OCI-LY1 (cell line): ENCODE data around the gene NKIRAS2.

Experiments used
- H2AFZ ChIP-seq: fragments of 200-600 bp; sonication (generic), shearing (Covaris generic); 2 replicates; pipeline ENCODE4 v1.6.0; 2014; ENCODE audit warnings: antibody characterized with exemption, mild to moderate bottlenecking, low read length
- H3F3A ChIP-seq: fragments of 200-600 bp; sonication (generic), shearing (Covaris generic); 2 replicates; pipeline ENCODE4 v1.6.0; 2014; ENCODE audit warnings: mild to moderate bottlenecking, antibody characterized with exemption, low read length, moderate library complexity; ENCODE audit not compliant: insufficient read depth
- H3K27ac ChIP-seq: fragments of 200-600 bp; sonication (generic); 2 replicates; pipeline ENCODE4 v1.5.1; 2014; ENCODE audit warnings: low read length, mixed run types, mild to moderate bottlenecking, low read depth; ENCODE audit not compliant: poor library complexity, severe bottlenecking
- H3K27me3 ChIP-seq: fragments of 200-600 bp; sonication (generic); 2 replicates; pipeline ENCODE4 v1.6.0; 2014; ENCODE audit warnings: antibody characterized with exemption, mild to moderate bottlenecking, low read length, moderate library complexity; ENCODE audit not compliant: insufficient read depth
- H3K36me3 ChIP-seq: fragments of 200-600 bp; sonication (generic); 2 replicates; pipeline ENCODE4 v1.6.1; 2014; ENCODE audit warnings: mild to moderate bottlenecking, antibody characterized with exemption, low read length, moderate library complexity, mixed read lengths; ENCODE audit not compliant: insufficient read depth
- H3K4me1 ChIP-seq: fragments of 200-600 bp; sonication (generic); 2 replicates; pipeline ENCODE4 v1.5.1; 2014; ENCODE audit warnings: mild to moderate bottlenecking, low read length, moderate library complexity; ENCODE audit not compliant: insufficient read depth, severe bottlenecking
- H3K4me2 ChIP-seq: fragments of 200-600 bp; sonication (generic), shearing (Covaris generic); 2 replicates; pipeline ENCODE4 v1.6.1; 2014; ENCODE audit warnings: low read length
- H3K4me3 ChIP-seq: fragments of 200-600 bp; sonication (generic); 2 replicates; pipeline ENCODE4 v1.5.1; 2014; ENCODE audit warnings: low read length, low read depth, mild to moderate bottlenecking, mixed read lengths; ENCODE audit not compliant: poor library complexity, severe bottlenecking
- H3K79me2 ChIP-seq: fragments of 200-600 bp; shearing (Covaris generic); 2 replicates; pipeline ENCODE4 v1.6.1; 2016; ENCODE audit warnings: mixed run types, low read length, mixed read lengths; ENCODE audit not compliant: insufficient read depth
- H3K9ac ChIP-seq: fragments of 200-600 bp; sonication (generic), shearing (Covaris generic); 2 replicates; pipeline ENCODE4 v1.6.1; 2014; ENCODE audit warnings: mild to moderate bottlenecking, low read length, mixed read lengths
- H3K9me2 ChIP-seq: fragments of 200-600 bp; sonication (generic), shearing (Covaris generic); 2 replicates; pipeline ENCODE4 v1.6.1; 2014; ENCODE audit warnings: low read depth, mild to moderate bottlenecking, low read length, mixed read lengths
- H3K9me3 ChIP-seq: fragments of 200-600 bp; shearing (Covaris generic); 2 replicates; pipeline ENCODE4 v1.6.1; 2014; ENCODE audit warnings: low read length, mixed read lengths
- H4K20me1 ChIP-seq: fragments of 200-600 bp; sonication (generic), shearing (Covaris generic); 2 replicates; pipeline ENCODE4 v1.6.0; 2016; ENCODE audit warnings: mild to moderate bottlenecking, low read length; ENCODE audit not compliant: insufficient read depth
- EZH2 ChIP-seq: fragments of 200-600 bp; sonication (generic), shearing (Covaris generic); IDR thresholded peaks from 2 replicates; pipeline ENCODE4 v1.8.0; 2017; ENCODE audit warnings: borderline replicate concordance, mixed run types, mild to moderate bottlenecking, antibody characterized with exemption, low read length, moderate library complexity, mixed read lengths
- TF ChIP-seq, protein P1 (sequence below): fragments of 200-600 bp; sonication (generic), shearing (Covaris generic); IDR thresholded peaks from 2 replicates; pipeline ENCODE4 v1.5.1; 2017; ENCODE audit warnings: mild to moderate bottlenecking, antibody characterized with exemption, low read length, moderate library complexity, mixed read lengths

The NKIRAS2 gene

GRCh38 chr17:42049834-42050392 is 30.0 kb downstream of the NKIRAS2 start:
- Histone ChIP-seq H4K20me1 (no peaks in the 10 kb centered on the region), H3F3A (no peaks in the 10 kb centered on the region), H2AFZ (no peak overlapping the region), H3K4me3 (peak overlapping the region; percentile 51), H3K27ac (no peak overlapping the region), H3K4me2 (peak overlapping the region; percentile 66), H3K9me2 (no peaks in the 10 kb centered on the region), H3K4me1 (peaks cover 5% of the 10 kb centered on the region), H3K79me2 (no peaks in the 10 kb centered on the region), H3K36me3 (no peaks in the 10 kb centered on the region), H3K27me3 (peaks cover 18% of the 10 kb centered on the region), H3K9ac (peak overlapping the region; percentile 40; the same call in 1 of the 2 replicates), H3K9me3 (no peaks in the 10 kb centered on the region)
- TF ChIP-seq, protein P1, sequence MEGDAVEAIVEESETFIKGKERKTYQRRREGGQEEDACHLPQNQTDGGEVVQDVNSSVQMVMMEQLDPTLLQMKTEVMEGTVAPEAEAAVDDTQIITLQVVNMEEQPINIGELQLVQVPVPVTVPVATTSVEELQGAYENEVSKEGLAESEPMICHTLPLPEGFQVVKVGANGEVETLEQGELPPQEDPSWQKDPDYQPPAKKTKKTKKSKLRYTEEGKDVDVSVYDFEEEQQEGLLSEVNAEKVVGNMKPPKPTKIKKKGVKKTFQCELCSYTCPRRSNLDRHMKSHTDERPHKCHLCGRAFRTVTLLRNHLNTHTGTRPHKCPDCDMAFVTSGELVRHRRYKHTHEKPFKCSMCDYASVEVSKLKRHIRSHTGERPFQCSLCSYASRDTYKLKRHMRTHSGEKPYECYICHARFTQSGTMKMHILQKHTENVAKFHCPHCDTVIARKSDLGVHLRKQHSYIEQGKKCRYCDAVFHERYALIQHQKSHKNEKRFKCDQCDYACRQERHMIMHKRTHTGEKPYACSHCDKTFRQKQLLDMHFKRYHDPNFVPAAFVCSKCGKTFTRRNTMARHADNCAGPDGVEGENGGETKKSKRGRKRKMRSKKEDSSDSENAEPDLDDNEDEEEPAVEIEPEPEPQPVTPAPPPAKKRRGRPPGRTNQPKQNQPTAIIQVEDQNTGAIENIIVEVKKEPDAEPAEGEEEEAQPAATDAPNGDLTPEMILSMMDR, result peak; percentile 39; the same call in 1 of the 2 replicates
- TF ChIP-seq EZH2, result no peak

- H3K27ac ChIP-seq, result no peak within 1 kb of the TSS
- peak within 1 kb of the TSS; percentile 66 for H3K4me2 ChIP-seq
- H3K79me2 ChIP-seq, result no peaks in the 10 kb centered on the region
- peak within 1 kb of the TSS; percentile 51 for H3K4me3 ChIP-seq
- H3K36me3 ChIP-seq, result no peaks in the 10 kb centered on the region
- H3F3A ChIP-seq, result no peaks in the 10 kb centered on the region
- H2AFZ ChIP-seq, result no peak within 1 kb of the TSS
- TF ChIP-seq, protein P1, result no peak; the same call in 1 of the 2 replicates
- no peak for TF ChIP-seq EZH2
- peaks cover 5% of the 10 kb centered on the region for H3K4me1 ChIP-seq
- H3K27me3 ChIP-seq, result peaks cover 21% of the 10 kb centered on the region
- H3K9me3 ChIP-seq, result no peaks in the 10 kb centered on the region
- peak within 1 kb of the TSS; percentile 40; the same call in 1 of the 2 replicates for H3K9ac ChIP-seq
- no peaks in the 10 kb centered on the region for H4K20me1 ChIP-seq
- no peaks in the 10 kb centered on the region for H3K9me2 ChIP-seq
Measured at GRCh38 chr17:42050393-42051012, 30.6 kb downstream of the NKIRAS2 start, which contains the start of gene C17orf113. TSS of gene C17orf113 (minus strand) at chr17:42050601. CDS start at chr17:42043376, 7,225 bp downstream.

DNA sequence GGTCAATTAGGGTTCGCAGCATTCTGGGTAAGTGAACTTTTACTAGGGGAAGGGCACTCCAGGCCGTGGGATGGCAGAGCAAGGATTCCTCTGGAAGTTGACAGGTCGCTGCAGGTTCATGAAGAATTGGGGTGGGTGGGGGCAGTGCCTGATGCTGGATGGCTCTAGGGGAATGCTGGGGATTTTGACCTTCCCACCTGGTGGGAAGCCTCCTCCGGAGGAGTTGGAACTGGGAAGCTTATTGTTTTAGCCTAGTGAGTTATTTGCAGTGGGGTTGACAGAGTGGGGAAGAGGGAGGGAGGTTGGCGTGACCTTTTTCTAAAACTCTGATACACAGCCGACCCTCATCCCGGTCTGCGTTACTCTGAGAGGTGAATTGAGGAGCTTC is 31.1 kb downstream of the NKIRAS2 start:
- no peaks in the 10 kb centered on the region for H3F3A ChIP-seq
- H3K27ac ChIP-seq, result no peak overlapping the region
- H4K20me1 ChIP-seq, result no peaks in the 10 kb centered on the region
- no peak overlapping the region for H3K4me3 ChIP-seq
- H3K4me2 ChIP-seq, result no peak overlapping the region
- no peaks in the 10 kb centered on the region for H3K79me2 ChIP-seq
- no peaks in the 10 kb centered on the region; the same call in 1 of the 2 replicates for H3K36me3 ChIP-seq
- H3K27me3 ChIP-seq, result peaks cover 25% of the 10 kb centered on the region
- no peak for TF ChIP-seq EZH2
- TF ChIP-seq, protein P1, result no peak
- peaks cover 5% of the 10 kb centered on the region for H3K4me1 ChIP-seq
- H2AFZ ChIP-seq, result no peak overlapping the region
- no peaks in the 10 kb centered on the region for H3K9me2 ChIP-seq
- H3K9me3 ChIP-seq, result no peaks in the 10 kb centered on the region
- H3K9ac ChIP-seq, result no peak overlapping the region
